ENCODE measurements around the gene SEC22C.

The SEC22C gene

DNA sequence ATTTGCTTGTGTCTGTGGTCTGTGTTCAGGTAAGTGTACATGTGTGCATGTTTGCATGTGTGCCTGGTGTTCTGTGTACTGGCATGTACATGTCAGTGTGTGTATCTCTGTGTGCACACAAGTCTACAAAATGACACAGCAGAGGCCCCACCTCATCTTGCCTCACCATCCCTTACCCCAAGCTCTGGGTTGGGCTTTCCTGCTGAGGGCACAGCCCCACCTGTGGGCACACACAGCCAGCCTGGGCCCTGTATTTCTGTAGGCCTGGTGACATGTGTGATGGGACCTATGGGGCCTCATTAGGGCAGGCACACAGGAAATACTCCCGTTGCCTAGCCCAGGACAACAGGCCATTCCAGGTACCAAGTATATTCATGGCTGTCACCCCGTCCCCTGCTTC lies 65.8 kb downstream of the SEC22C start:
- TF ChIP-seq, protein P1, sequence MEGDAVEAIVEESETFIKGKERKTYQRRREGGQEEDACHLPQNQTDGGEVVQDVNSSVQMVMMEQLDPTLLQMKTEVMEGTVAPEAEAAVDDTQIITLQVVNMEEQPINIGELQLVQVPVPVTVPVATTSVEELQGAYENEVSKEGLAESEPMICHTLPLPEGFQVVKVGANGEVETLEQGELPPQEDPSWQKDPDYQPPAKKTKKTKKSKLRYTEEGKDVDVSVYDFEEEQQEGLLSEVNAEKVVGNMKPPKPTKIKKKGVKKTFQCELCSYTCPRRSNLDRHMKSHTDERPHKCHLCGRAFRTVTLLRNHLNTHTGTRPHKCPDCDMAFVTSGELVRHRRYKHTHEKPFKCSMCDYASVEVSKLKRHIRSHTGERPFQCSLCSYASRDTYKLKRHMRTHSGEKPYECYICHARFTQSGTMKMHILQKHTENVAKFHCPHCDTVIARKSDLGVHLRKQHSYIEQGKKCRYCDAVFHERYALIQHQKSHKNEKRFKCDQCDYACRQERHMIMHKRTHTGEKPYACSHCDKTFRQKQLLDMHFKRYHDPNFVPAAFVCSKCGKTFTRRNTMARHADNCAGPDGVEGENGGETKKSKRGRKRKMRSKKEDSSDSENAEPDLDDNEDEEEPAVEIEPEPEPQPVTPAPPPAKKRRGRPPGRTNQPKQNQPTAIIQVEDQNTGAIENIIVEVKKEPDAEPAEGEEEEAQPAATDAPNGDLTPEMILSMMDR (IDR thresholded peaks at IDR 0.05; ENCODE audit: extremely low read depth, insufficient read depth, missing control alignments): no peak
- DNase-seq (ENCODE audit: low spot score): no peak
- in situ Hi-C loops (cut with MboI; ENCODE audit: low pct_unique_long_range_greater_than_20kb, low sequenced_read_pairs, unreplicated experiment): no loop called here

- TF ChIP-seq, protein P1 (IDR thresholded peaks at IDR 0.05; ENCODE audit: extremely low read depth, insufficient read depth, missing control alignments): no peak
- no peak for DNase-seq (ENCODE audit: low spot score)
- in situ Hi-C loops (cut with MboI; ENCODE audit: low pct_unique_long_range_greater_than_20kb, low sequenced_read_pairs, unreplicated experiment): no loop called here
Observed at GRCh38 chr3:42515391-42515916, 66.3 kb downstream of the SEC22C start.

DNA sequence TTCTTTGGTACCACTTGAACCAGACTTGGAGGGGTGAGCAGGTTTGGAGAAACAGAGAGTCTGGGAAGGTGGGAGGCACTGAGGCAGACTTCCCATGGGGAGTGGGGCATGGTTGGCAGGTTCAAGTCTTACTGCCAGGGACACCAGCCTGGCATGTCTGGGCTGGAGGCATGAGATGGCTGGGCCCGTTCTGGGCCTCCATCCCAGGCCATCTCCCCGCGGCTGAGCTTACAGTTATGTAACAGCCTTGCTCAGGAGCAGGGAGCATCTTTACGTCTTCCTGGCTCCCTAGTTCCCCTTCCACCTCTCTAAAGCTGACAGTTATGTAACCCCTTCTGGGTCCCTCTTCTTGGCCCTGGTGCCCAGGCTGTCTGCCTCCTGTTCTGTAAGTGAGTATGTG lies 66.9 kb downstream of the SEC22C start:
- in situ Hi-C loops (cut with MboI; ENCODE audit: low pct_unique_long_range_greater_than_20kb, low sequenced_read_pairs, unreplicated experiment): no loop called here
- DNase-seq (ENCODE audit: low spot score): no peak
- TF ChIP-seq, protein P1 (IDR thresholded peaks at IDR 0.05; ENCODE audit: extremely low read depth, insufficient read depth, missing control alignments): no peak

GRCh38 chr3:42513521-42513920 lies 68.2 kb downstream of the SEC22C start:
- TF ChIP-seq, protein P1 (IDR thresholded peaks at IDR 0.05; ENCODE audit: extremely low read depth, insufficient read depth, missing control alignments): no peak
- DNase-seq (ENCODE audit: low spot score): no peak
- in situ Hi-C loops (cut with MboI; ENCODE audit: low pct_unique_long_range_greater_than_20kb, low sequenced_read_pairs, unreplicated experiment): no loop called here

- DNase-seq (ENCODE audit: low spot score): no peak
- TF ChIP-seq, protein P1 (IDR thresholded peaks at IDR 0.05; ENCODE audit: extremely low read depth, insufficient read depth, missing control alignments): no peak
- in situ Hi-C loops (cut with MboI; ENCODE audit: low pct_unique_long_range_greater_than_20kb, low sequenced_read_pairs, unreplicated experiment): no loop called here
Observed at GRCh38 chr3:42513121-42513520, 68.6 kb downstream of the SEC22C start.

GRCh38 chr3:42511736-42512135 lies 70.0 kb downstream of the SEC22C start:
- TF ChIP-seq, protein P1 (IDR thresholded peaks at IDR 0.05; ENCODE audit: extremely low read depth, insufficient read depth, missing control alignments): no peak
- in situ Hi-C loops (cut with MboI; ENCODE audit: low pct_unique_long_range_greater_than_20kb, low sequenced_read_pairs, unreplicated experiment): no loop called here
- no peak for DNase-seq (ENCODE audit: low spot score)

- TF ChIP-seq, protein P1 (IDR thresholded peaks at IDR 0.05; ENCODE audit: extremely low read depth, insufficient read depth, missing control alignments): no peak
- in situ Hi-C loops (cut with MboI; ENCODE audit: low pct_unique_long_range_greater_than_20kb, low sequenced_read_pairs, unreplicated experiment): no loop called here
- DNase-seq (ENCODE audit: low spot score): no peak
Observed at GRCh38 chr3:42511201-42511600, 70.6 kb downstream of the SEC22C start.
